Fibroblast of lung (primary cell): ENCODE results near the gene FBXO41.

ENCODE experiments used
- CTCF ChIP-seq, 2 donors: IDR thresholded peaks in 1 of 2; conservative IDR thresholded peaks in 1 of 2; 1 replicate in 1 of 2; 2 replicates in 1 of 2; pipeline ENCODE4 v1.5.1; 2011 to 2012; ENCODE audit warnings: low read length in 2 of 2, control low read depth in 1 of 2, inconsistent platforms in 1 of 2, low read depth in 1 of 2, mild to moderate bottlenecking in 1 of 2
- EZH2 ChIP-seq: IDR thresholded peaks from 2 replicates; pipeline ENCODE4 v1.5.1; 2012; ENCODE audit warnings: low read length, control low read depth, mild to moderate bottlenecking; ENCODE audit errors: missing control alignments

GRCh38 chr2:73283545-73284295 lies 558 bp downstream of the FBXO41 start:
- TF ChIP-seq CTCF (conservative IDR thresholded peaks at IDR 0.05 in 1 of 2, IDR thresholded peaks at IDR 0.05 in 1 of 2; ENCODE audit: low read depth in 1 of 2, low read length in 2 of 2) (no peak), EZH2 (no peak)
